Neural progenitor cell (in vitro differentiated cells): ENCODE data around the gene USE1. TPM values are rescaled to one million over a fixed set of nuclear protein-coding genes. Genes with fewer than 3 reads are reported as not detected.

Experiments
- DNase-seq: peaks from one replicate; pipeline ENCODE4 v3.0.0-alpha.2; 2016; ENCODE audit warnings: low spot score
- H2AFZ ChIP-seq: fragments of 200-600 bp; sonication (generic); replicated peaks from 2 replicates; pipeline ENCODE4 v1.6.1; 2016; ENCODE audit warnings: antibody characterized with exemption
- H3F3A ChIP-seq: fragments of 200-600 bp; sonication (generic); 2 replicates; pipeline ENCODE4 v1.6.1; 2016; ENCODE audit warnings: antibody characterized with exemption, low read depth
- H3K27ac ChIP-seq: fragments of 200-600 bp; sonication (generic); 2 replicates; pipeline ENCODE4 v1.5.1; 2016; ENCODE audit warnings: mild to moderate bottlenecking
- H3K27me3 ChIP-seq: fragments of 200-600 bp; sonication (generic); 2 replicates; pipeline ENCODE4 v1.6.1; 2016; ENCODE audit warnings: mild to moderate bottlenecking, moderate library complexity
- H3K36me3 ChIP-seq: fragments of 200-600 bp; sonication (generic); 2 replicates; pipeline ENCODE4 v1.5.1; 2016
- H3K4me1 ChIP-seq: fragments of 200-600 bp; sonication (generic); 2 replicates; pipeline ENCODE4 v1.6.1; 2016; ENCODE audit warnings: mixed run types
- H3K4me2 ChIP-seq: fragments of 200-600 bp; sonication (generic); 2 replicates; pipeline ENCODE4 v1.6.1; 2016
- H3K4me3 ChIP-seq: fragments of 200-600 bp; sonication (generic); 2 replicates; pipeline ENCODE4 v1.5.1; 2016
- H3K79me2 ChIP-seq: fragments of 200-600 bp; sonication (generic); 2 replicates; pipeline ENCODE4 v1.6.1; 2016; ENCODE audit warnings: low read depth
- H3K9ac ChIP-seq: fragments of 200-600 bp; sonication (generic); 2 replicates; pipeline ENCODE4 v1.6.1; 2016
- H3K9me3 ChIP-seq: fragments of 200-600 bp; sonication (generic); 2 replicates; pipeline ENCODE4 v1.5.1; 2016; ENCODE audit warnings: low read depth
- H4K20me1 ChIP-seq: fragments of 200-600 bp; sonication (generic); 2 replicates; pipeline ENCODE4 v1.6.1; 2016; ENCODE audit warnings: low read depth
- H3K27ac Mint-ChIP-seq: 3 replicates; pipeline ENCODE4 v1.8.0; 2021; ENCODE audit warnings: mixed read lengths
- H3K27me3 Mint-ChIP-seq: 2 replicates; pipeline ENCODE4 v1.8.0; 2022; ENCODE audit warnings: low read depth, mild to moderate bottlenecking, inconsistent platforms, moderate library complexity, mixed read lengths; ENCODE audit not compliant: insufficient read depth
- H3K36me3 Mint-ChIP-seq: 3 replicates; pipeline ENCODE4 v1.8.0; 2021; ENCODE audit warnings: mixed read lengths
- H3K4me1 Mint-ChIP-seq: 3 replicates; pipeline ENCODE4 v1.8.0; 2021; ENCODE audit warnings: mixed read lengths
- H3K4me3 Mint-ChIP-seq: 3 replicates; pipeline ENCODE4 v1.8.0; 2021; ENCODE audit warnings: mild to moderate bottlenecking, moderate library complexity, mixed read lengths
- H3K9me3 Mint-ChIP-seq: 3 replicates; pipeline ENCODE4 v1.8.0; 2020; ENCODE audit warnings: mixed read lengths
- CTCF ChIP-seq: fragments of 200-600 bp; sonication (generic); IDR thresholded peaks from 2 replicates; pipeline ENCODE4 v1.5.1; 2017; ENCODE audit warnings: antibody characterized with exemption, mild to moderate bottlenecking
- EZH2 ChIP-seq: fragments of 200-600 bp; sonication (generic); IDR thresholded peaks from 2 replicates; pipeline ENCODE4 v1.6.1; 2017; ENCODE audit warnings: antibody characterized with exemption, mild to moderate bottlenecking, moderate library complexity
- EZH2phosphoT487 ChIP-seq: fragments of 200-600 bp; sonication (generic); IDR thresholded peaks from 2 replicates; pipeline ENCODE4 v1.6.1; 2017; ENCODE audit warnings: antibody characterized with exemption
- total RNA-seq: library from RNA; depleted of rRNA; stranded (reverse); fragments of >200 nt; gene quantifications from 2 replicates; pipeline ENCODE4 v1.2.3, GENCODE V29; 2015; ENCODE audit warnings: low replicate concordance

Gene USE1
- total RNA-seq, 1 donor from 2014 or later: 12.1 TPM

- no peak overlapping the region for H3K4me2 ChIP-seq
- H3K79me2 ChIP-seq: peaks cover 17% of the 10 kb centered on the region
- no peak for DNase-seq
- H3K4me3 ChIP-seq: no peak overlapping the region
- Mint-ChIP-seq H3K9me3 (no peaks in the 10 kb centered on the region), H3K4me1 (peaks cover 16% of the 10 kb centered on the region), H3K4me3 (peak overlapping the region; percentile 86), H3K27me3 (peaks cover 5% of the 10 kb centered on the region), H3K27ac (no peak overlapping the region), H3K36me3 (peaks cover 8% of the 10 kb centered on the region)
- H3K9me3 ChIP-seq: no peaks in the 10 kb centered on the region
- H3K36me3 ChIP-seq: no peaks in the 10 kb centered on the region
- H3K27ac ChIP-seq: no peak overlapping the region
- H3K4me1 ChIP-seq: peaks cover 5% of the 10 kb centered on the region
- no peak overlapping the region for H3K9ac ChIP-seq
- no peaks in the 10 kb centered on the region for H4K20me1 ChIP-seq
- H3F3A ChIP-seq: peaks cover 23% of the 10 kb centered on the region
- no peak overlapping the region for H2AFZ ChIP-seq
- no peaks in the 10 kb centered on the region for H3K27me3 ChIP-seq
- no peak for TF ChIP-seq CTCF
- no peak for TF ChIP-seq EZH2phosphoT487
- no peak for TF ChIP-seq EZH2
Observed at GRCh38 chr19:17268754-17269153, 53.6 kb downstream of the USE1 start.

Other genes with a start within 250 kb of the USE1 start
- gene CPAMD8, start 188.5 kb upstream of the USE1 start, total RNA-seq: 16.3 and 36.8 TPM in 2 replicates
- 15.6 and 16.3 TPM in 2 replicates for gene HAUS8, start 139.9 kb upstream of the USE1 start, total RNA-seq
- gene MYO9B, start 139.6 kb upstream of the USE1 start, total RNA-seq: 38.5 and 42.2 TPM in 2 replicates
- gene OCEL1, start 10.9 kb downstream of the USE1 start, total RNA-seq: 4.6 and 7.7 TPM in 2 replicates
- 14.3 and 67.0 TPM in 2 replicates for gene NR2F6, start 30.6 kb downstream of the USE1 start, total RNA-seq
- 0.28 and 1.1 TPM in 2 replicates for gene USHBP1, start 49.4 kb downstream of the USE1 start, total RNA-seq
- gene BABAM1, start 52.1 kb downstream of the USE1 start, total RNA-seq: 89.8 and 107 TPM in 2 replicates
- gene ANKLE1, start 66.5 kb downstream of the USE1 start, total RNA-seq: 2.3 and 3.3 TPM in 2 replicates
- 4.6 and 13.3 TPM in 2 replicates for gene ABHD8, start 88.1 kb downstream of the USE1 start, total RNA-seq
- gene MRPL34, start 90.5 kb downstream of the USE1 start, total RNA-seq: 25.9 and 38.8 TPM in 2 replicates
- gene DDA1, start 94.2 kb downstream of the USE1 start, total RNA-seq: 21.9 and 27.7 TPM in 2 replicates
- gene ANO8, start 119.5 kb downstream of the USE1 start, total RNA-seq: 11.4 and 25.0 TPM in 2 replicates
- 13.2 and 47.6 TPM in 2 replicates for gene GTPBP3, start 122.2 kb downstream of the USE1 start, total RNA-seq
- gene PLVAP, start 162.0 kb downstream of the USE1 start, total RNA-seq: 0.11 and 0.37 TPM in 2 replicates
- gene CCDC194, start 178.8 kb downstream of the USE1 start, total RNA-seq: 0.56 and 1.1 TPM in 2 replicates
- 44.8 and 65.5 TPM in 2 replicates for gene BST2, start 190.3 kb downstream of the USE1 start, total RNA-seq
- 33.2 and 88.6 TPM in 2 replicates for gene MVB12A, start 204.7 kb downstream of the USE1 start, total RNA-seq
- gene TMEM221, start 233.3 kb downstream of the USE1 start, total RNA-seq: 0.17 and 2.2 TPM in 2 replicates
- gene NXNL1, start 245.6 kb downstream of the USE1 start, total RNA-seq: not detected in 2 replicates